ENCODE results near the gene TARBP1.

The TARBP1 gene

DNA sequence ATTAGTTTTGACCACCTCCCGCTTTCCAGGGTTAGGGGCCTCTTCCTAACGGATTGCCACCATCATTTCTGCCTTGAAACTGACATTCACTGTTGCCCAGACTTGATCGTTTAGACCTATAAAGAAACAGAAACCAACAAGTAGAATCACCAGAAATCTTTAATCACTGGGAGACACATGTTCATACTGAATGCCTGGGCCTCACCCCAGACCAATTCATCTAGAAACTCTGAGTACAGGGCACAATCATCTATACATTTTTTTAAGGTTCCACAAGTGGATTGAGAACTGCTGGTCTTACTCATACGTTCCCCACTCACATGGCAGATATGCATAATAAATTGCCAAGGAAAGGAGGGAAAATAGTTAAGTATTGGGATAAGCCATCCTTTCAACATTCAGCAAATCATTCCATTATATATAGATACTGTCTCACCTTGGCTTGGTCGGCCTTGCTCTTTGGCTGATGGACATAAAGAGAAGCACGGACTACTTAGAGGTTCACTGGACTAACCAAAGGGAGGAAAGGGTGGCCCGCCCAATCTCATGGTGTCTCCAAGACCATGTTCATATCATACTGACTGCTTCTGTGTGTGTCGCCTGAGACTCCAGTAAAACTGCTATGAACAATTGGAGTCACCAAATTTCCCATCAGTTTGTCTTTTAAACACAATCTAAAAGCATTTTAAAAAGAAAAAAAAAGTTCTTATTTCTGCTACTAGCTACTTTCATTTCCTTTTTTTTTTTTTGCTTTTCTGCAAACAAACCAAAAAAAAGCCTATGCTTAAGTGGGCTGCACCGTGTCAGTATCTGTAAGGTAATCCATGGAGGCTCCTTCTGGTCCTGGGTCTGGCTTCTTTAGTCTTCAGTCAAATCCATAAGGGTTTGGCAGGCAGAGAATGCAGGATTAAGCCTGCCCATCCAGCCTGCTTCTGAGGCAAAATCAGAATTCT is 9.4 kb upstream of the TARBP1 start:
- TF ChIP-seq, protein P1, sequence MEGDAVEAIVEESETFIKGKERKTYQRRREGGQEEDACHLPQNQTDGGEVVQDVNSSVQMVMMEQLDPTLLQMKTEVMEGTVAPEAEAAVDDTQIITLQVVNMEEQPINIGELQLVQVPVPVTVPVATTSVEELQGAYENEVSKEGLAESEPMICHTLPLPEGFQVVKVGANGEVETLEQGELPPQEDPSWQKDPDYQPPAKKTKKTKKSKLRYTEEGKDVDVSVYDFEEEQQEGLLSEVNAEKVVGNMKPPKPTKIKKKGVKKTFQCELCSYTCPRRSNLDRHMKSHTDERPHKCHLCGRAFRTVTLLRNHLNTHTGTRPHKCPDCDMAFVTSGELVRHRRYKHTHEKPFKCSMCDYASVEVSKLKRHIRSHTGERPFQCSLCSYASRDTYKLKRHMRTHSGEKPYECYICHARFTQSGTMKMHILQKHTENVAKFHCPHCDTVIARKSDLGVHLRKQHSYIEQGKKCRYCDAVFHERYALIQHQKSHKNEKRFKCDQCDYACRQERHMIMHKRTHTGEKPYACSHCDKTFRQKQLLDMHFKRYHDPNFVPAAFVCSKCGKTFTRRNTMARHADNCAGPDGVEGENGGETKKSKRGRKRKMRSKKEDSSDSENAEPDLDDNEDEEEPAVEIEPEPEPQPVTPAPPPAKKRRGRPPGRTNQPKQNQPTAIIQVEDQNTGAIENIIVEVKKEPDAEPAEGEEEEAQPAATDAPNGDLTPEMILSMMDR (conservative IDR thresholded peaks at IDR 0.05; ENCODE audit: low read depth, low read length): no peak
- H3K4me3 ChIP-seq (ENCODE audit: low read depth, low read length): no peak overlapping the region
- no peak for DNase-seq (ENCODE audit: low read depth)

GRCh38 chr1:234486858-234487840 is 8.2 kb upstream of the TARBP1 start:
- DNase-seq (ENCODE audit: low read depth): peak; percentile 93
- no peak overlapping the region for H3K4me3 ChIP-seq (ENCODE audit: low read depth, low read length)
- TF ChIP-seq, protein P1 (conservative IDR thresholded peaks at IDR 0.05; ENCODE audit: low read depth, low read length): peak; percentile 83

DNA sequence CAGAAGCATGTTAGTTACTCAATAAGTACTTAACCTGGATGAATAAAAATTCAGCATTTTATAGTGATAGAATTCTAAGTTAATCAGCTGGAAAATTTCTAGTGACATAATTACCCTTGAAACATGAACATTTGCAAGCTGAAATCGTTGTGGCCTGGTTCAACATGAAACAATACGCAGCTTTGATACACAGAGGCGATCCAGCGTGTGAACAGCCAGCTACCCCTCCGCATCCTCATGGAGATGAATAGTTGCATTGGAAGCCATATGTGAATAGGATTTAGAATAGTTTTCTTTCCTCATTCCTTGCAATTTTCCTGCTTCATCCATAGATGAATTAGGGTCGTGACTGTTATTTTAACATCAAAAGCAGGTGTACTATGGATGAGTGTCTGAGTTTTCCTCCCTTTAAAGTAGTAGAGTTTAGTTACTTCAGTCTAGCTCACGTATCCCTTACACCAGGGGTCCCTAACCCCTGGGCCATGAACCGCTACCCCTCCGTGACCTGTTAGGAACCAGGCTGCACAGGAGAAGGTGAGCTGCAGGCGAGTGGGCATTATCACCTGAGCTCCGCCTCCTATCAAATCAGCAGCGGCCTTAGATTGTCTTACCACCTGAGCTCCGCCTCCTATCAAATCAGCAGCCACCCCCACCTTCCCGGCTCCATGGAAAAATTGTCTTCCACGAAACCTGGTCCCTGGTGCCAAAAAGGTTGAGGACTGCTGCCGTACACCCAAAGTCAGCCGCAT is 6.2 kb upstream of the TARBP1 start:
- TF ChIP-seq, protein P1 (conservative IDR thresholded peaks at IDR 0.05; ENCODE audit: low read depth, low read length): no peak
- no peak for DNase-seq (ENCODE audit: low read depth)
- H3K4me3 ChIP-seq (ENCODE audit: low read depth, low read length): no peak overlapping the region

DNA sequence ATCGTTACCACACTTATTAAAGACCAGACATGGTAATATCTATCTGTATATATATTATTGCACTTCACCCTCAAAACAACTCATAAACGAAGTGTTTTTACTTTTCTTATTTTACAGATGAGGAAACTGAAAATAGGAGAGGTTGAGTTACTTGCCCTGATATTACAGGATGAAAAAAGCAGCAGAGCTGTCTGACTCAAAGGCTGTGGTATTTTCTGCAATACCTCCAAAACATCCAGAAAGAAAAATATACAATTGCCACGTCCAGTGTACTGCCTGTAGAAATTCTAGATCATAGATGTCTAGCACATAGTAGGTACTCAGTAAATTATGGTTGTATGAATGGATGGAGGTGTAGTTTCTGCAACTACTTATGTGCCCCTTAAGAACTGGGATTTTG is 5.2 kb upstream of the TARBP1 start:
- DNase-seq (ENCODE audit: low read depth): peak; percentile 47
- H3K4me3 ChIP-seq (ENCODE audit: low read depth, low read length): no peak overlapping the region
- TF ChIP-seq, protein P1 (conservative IDR thresholded peaks at IDR 0.05; ENCODE audit: low read depth, low read length): no peak

DNA sequence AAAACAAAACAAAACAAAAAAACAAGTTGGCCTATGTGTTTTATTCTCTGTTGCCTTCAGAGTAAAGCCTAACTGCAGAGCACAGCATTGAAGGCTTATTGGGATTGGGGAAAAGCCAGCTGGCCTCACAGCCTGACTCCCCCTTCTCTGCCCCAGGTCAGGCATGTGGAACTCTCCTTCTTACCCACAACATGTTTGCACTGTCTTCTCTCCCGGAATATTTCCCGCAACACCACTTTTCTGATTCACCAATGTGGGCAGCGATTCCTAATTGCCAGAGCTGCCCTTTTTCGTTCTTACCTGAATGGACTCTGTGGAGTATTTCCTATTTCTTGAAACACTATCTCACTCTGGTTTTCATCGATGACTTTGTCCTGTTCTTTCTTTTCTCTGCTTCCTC is 2.8 kb upstream of the TARBP1 start:
- H3K4me3 ChIP-seq (ENCODE audit: low read depth, low read length): no peak overlapping the region
- TF ChIP-seq, protein P1 (conservative IDR thresholded peaks at IDR 0.05; ENCODE audit: low read depth, low read length): no peak
- no peak for DNase-seq (ENCODE audit: low read depth)

DNA sequence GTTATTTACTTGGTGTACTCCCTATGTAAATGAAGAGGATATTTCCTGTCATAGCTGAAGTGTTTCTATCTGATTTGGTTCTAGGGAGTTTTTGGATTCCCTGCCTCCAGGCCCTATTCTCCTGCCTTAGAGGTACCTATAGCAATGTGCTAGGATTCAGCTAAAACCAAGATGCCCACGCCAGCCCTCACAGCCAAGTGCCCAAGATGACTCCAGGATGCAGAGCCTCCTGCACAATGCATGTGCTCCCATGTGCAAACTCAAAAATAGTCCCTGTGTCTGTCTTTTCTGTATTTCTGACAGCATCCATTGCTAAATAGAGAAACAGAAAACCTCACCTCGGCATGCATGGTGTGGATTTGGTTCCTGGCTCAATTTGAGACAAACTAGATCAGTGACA is 887 bp upstream of the TARBP1 start:
- TF ChIP-seq, protein P1 (conservative IDR thresholded peaks at IDR 0.05; ENCODE audit: low read depth, low read length): no peak
- H3K4me3 ChIP-seq (ENCODE audit: low read depth, low read length): no peak overlapping the region
- DNase-seq (ENCODE audit: low read depth): no peak
